Measurements from ENCODE around the gene MGAT5.
"Not testable (repeated sequence)": the region's sequence is repeated elsewhere in the genome, so short reads cannot be mapped to it uniquely, and the experiment has no call there.

The MGAT5 gene

DNA sequence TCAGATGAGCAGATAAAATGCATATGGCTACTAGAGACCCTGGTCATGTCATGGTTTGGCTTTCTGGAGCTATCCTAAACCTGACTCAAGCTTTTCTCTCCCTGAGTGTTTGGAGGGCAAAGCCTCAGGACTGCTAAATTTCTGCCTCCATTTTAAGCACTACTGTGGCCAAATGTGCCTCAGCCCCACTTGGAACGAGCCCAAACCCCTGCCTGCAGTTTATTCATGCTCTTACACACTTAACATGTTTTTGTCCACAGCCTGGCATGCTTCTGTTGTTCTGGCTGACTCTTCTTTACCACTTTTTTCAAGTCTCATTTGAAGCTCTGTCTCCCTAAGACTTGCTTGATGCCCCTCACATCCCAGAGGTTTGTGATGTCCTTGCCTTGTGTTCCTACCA is 24.7 kb downstream of the MGAT5 start:
- DNase-seq (ENCODE audit: low read depth in 2 of 2) = no peak

DNA sequence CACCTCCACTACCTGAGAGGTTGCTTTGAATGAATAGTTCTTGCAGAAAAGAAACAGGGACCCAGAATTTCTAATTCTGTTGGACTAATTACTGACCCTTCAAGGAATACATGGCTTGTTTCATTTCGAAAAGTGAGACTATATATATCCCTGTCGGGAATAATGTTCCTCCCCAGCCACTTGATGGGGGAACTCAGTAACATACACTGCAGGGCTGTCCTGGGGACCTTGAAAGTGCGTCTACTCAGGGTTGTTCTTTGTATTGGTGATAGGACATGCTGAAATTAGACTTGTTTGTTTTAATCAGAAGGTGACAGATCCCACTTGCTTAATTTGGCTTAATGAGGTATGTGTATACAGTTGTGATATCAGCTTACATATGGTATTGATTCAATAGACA is 25.5 kb downstream of the MGAT5 start:
- no peak for DNase-seq (ENCODE audit: low read depth in 2 of 2)

DNA sequence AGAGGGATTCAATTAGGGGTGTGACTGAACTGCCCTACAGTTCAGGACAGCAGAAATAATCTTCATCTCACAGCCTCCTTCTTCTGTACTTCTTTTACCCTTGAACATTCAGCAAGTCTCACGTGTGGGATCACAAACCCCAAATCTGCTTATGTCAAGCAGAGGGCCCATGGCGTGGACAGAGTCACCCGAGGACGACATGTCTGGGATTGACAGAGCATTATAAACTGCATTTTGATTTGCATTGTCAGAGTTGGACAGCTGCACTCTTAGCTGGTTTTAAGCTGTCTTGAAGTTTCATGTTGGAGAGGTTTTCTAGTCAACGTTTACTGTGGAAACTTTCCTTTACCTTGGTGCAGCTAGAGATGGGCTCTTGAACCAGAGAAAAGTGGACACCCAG is 26.4 kb downstream of the MGAT5 start:
- DNase-seq (ENCODE audit: low read depth in 2 of 2) = no peak

DNA sequence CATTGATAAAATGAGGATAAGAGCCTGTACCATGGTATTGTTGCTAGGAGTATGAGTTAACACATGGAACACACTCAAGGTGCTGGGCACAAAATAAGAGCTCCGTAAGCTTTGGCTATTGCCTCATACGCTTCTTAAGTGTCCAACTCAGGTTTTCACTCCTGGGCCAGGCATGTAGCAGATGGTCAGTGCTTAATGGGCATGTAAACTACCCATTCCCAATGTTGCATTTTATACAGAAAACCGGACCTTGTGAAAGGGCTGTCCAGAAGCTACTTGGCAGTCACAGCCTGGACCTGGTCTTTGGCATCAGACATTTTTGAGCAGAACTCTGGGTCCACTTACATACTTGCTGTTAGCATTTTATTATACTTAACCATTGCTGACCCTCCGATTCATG is 26.9 kb downstream of the MGAT5 start:
- DNase-seq (ENCODE audit: low read depth in 2 of 2) = no peak

DNA sequence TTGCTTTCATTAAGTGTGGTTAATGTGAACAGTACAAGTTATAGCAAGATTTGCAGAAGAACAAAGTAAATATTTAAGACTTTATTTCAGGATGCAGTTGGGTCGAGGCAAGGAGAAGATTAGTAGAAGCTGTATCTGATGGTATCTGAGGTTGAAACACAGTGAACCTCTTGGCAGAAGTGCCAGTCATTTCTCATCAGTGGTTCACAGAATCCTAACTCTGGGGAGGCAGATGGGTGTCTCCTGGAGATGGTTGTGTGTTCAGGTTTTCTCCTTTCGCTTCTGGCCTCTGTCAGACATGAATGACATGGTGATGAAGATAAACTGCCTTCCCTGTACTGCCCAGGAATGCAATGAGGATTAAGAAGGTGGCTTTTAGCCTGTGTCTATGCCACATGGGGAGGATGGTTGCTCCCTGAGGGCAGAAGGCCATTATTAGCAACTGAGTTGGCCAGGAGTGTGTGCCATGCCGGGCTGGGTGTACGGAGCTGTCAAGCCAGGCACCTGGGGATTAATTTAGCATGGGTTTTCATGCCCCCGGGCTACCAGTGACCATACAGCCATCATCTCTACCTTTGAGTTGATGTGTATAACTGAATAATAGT is 28.0 kb downstream of the MGAT5 start:
- DNase-seq (ENCODE audit: low read depth in 2 of 2) = no peak

DNA sequence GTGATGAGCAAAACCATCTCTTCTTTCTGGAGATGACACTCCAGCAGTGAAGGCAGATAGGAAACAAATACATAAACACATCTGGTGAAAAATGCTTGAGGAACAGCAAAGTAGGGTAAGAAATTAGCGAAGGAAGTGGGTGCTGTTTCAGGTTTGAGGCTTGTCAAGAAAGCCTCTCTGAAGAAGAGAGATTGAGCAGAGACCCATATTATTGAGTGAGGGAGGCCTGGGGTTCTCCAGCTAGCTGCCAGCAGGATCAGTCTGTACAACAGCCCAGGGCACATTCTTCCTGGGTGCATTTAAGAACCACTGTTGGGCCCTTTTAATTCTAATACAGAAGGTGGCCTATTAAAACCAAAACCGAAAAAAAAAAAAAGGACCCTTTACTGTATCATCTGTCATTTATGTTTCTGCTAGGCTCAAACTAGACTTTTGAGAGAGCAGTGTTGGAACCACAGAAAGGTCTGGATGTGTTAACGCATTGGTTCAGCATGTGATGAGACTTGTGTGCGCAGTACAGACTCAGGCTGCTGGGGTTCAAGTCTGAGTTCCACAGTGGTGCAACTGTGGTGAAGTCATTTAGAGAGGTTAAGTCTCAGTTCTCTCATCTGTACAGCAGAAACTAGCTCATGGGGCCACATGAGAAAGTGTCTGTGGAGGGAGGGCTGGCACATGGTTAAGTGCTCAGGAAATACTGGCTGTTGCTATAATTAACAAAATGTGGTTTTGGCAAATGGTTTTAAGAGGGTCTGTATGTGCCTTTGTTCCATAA is 28.9 kb downstream of the MGAT5 start:
- peak; percentile 33 to 41 for DNase-seq (ENCODE audit: low read depth in 2 of 2)

DNA sequence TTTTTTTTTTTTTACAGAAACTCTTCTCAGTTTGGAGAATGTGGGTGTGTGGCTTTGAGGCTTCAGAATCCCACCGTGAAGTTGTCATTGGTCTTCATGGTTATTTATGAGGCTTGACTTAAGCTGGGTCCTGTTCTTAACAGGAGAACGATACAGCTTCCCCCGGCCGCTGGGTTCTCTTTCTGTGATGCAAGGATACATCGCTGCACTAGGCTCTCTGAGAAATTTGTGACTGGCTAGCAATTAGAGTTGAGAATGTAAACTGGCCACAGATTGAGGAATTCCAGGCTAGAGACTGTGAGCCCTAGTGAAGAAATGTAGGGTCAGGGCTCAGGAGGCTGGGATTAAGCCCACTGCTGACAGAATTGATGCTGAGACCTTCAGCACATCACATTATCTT is 29.8 kb downstream of the MGAT5 start:
- DNase-seq (ENCODE audit: low read depth in 2 of 2) = no peak

DNA sequence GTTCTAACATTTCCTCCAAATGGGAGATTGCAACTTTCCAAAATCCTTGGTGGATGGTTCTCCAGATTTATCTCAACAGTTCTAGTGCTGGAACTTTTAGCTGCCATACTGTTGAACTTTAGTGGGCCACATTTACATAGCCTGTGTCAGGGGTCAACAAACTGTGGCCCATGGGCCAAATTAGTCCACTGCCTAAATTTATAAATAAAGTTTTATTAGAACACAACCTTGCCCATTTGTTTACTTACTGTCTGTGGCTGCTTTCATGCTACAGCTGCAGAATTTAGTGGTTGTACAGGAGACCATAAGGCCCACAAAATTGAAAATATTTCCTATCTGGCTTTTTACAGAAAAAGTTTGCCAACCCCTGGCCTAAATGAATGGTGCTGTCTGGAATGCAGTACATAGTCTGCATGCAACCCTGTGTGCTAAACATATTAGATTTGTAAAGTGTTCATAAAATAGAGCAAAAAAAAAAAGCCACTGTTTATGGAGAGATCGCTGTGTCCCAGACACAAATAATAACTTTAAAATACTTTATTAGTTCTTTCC is 30.3 kb downstream of the MGAT5 start:
- DNase-seq (ENCODE audit: low read depth in 2 of 2) = no peak

DNA sequence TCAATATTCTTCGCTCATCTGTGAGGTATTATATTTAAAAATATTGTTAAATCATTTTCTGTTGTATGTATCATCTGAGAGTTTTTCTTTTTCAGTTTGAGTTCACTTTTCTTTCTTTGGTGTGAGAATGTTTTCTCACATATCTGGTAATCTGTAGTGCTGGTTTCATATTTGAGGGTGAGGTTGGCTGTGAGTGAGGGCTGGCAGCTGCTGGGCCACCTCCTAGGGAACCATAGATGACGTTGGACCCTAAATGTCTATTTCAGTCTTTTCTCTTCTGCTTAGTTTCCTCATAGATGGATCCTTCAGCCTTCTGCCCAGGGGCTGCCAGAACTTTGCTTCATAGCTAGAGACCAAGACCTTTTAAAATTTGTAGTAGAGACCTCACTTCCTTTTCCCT is 33.5 kb downstream of the MGAT5 start:
- DNase-seq (ENCODE audit: low read depth in 2 of 2) = no peak

DNA sequence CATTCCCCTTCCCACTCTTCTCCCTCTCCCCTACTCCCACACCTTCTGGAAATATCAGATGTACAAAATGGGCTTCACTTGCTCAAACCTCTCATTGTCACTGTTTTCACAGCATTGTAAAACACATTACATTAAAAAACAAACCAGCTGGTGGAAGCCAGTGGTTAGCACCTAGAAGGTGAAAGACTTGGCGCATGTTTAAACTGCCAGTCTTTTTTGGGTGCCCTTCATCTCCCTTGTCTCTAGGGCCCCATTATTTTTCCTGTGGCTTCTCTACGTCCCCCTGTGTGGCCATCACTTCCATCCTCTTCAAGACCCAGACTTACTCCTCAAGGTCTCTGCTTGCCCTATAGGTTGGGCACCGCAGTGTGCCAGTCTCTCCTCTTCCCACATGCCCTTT is 34.9 kb downstream of the MGAT5 start:
- DNase-seq (ENCODE audit: low read depth in 2 of 2) = no peak

DNA sequence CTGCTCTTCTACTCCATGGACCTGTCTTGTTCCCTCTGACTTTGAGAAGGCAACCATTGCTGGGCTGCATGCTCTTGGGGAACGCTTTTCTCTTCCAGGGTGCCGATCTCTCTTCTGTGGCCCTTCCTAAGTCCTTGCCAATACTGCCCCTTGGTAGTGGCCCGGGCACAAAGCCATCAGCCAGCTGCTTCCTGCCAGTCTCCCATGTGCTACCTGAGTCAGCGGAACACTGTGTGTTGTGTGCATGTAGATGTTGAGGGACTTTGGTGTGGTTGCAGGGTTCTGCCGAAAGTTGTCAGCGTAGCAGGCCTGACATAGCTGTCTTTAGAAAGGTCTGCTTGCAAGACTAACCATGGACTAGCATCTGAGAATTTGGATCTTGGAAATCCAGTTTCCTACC is 35.4 kb downstream of the MGAT5 start:
- DNase-seq (ENCODE audit: low read depth in 2 of 2) = no peak

DNA sequence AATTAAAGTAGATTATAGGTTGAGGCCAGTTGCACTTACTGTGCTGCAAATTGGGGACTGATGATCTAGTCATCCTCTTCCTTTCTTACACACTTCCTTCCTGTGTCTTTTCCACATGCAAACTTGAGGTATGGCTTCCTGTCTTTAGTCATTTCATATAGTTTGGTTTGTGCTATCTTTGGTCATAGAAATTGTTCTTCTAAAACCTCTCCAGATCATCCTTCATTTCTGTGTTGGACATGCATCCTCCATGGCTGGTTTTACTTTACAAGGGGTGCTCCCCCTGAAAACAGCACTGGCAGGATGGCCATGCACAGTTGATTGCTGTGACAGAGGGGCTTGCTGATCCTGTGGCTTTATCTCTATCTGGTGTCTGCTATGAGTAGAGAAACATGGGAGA is 36.5 kb downstream of the MGAT5 start:
- no peak for DNase-seq (ENCODE audit: low read depth in 2 of 2)

DNA sequence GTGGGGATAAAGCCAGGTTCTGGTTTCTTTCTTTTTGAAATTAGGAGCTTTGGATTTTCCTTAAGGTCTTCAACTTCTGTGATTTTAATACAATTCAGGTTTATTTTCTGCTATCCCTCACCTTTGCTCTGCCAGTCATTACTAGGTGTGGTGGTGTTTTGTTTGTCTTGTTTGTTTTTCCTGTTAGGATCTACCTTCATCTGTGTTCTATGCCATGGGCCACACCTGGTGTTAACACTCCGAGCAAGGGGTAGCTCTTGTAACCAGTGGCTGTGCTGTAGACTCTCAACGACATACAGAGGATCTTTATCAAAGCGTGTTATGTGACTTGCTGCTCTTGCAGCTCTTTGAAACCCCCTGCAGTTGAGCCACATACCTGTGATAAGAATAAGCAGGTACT is 38.6 kb downstream of the MGAT5 start:
- no peak for DNase-seq (ENCODE audit: low read depth in 2 of 2)

DNA sequence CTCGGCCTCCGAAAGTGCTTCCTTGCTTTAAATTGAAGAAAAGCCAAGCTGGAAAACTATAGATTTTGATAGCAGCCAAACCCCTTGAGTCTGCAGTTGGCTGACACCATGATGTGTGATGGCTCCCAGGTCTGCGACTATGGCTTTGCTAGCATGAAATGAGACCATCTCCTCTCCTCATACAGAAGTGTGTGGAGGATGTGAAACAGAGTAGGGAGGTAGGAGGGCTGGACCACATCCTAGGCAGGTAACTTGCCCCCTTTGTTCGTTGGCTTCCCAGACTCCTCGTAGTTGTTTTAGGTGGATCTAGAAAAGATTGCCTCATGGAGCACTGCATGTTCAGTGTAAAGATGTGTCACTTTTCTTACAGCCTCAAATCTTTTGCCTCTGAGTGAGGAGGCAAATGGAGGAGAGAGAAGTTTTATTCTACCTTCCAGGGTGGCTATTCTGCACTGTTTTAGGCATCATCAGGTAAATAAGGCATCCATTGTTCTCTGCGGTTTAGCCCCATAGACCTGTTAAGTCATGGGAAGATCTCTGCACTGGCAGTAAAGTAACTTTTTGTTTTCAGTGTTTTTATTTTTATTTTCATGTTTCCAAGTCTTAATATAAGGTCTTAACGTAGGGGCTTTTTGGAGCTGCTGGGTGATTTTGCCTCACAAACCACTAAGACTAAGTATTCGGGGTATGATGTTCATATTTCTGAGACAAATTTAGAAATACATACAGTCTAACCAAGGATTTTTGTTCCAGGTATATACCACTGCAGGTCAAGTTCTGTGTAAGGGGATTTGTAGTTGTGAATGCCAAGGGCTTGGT is 40.1 kb downstream of the MGAT5 start:
- no peak for DNase-seq (ENCODE audit: low read depth in 2 of 2)

DNA sequence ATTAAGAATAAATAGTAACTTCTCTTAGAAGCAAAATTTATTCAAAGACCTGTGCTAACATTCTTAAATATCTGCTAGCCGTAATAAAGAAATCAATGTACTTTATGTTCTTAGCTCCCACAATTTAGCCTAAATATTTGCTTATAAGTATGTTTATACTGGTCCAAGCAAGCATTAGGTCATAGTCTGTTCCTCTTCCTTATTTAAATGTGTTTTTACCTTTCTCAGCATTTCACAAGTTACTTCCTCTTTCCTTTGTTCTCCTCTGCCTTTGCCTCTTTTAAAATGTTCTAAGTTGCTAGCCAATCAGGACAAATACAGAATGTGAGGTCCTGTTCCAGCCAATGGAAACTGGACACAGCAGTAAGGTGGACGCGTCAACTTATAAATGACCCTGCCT is 40.7 kb downstream of the MGAT5 start:
- DNase-seq (ENCODE audit: low read depth in 2 of 2) = not testable (repeated sequence)

DNA sequence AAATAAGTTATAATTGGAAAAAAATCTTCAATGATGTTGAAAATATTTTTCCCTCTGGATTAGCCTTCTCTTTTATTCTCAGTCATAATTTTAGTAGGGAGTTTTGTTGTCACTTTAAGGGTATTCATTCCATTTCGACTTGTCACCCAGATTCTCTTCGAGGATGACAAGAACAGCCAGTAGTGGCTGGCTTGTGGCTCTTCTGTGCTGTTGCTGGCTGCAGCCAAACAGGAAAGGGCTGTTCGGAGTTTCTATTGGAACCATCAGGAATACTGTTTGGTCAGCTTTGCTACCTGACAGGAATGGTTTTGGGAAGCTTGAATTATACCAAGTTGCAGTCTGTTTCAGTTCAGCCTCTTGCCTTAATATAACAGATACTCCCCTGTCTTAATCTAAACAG is 41.6 kb downstream of the MGAT5 start:
- DNase-seq (ENCODE audit: low read depth in 2 of 2) = no peak

DNA sequence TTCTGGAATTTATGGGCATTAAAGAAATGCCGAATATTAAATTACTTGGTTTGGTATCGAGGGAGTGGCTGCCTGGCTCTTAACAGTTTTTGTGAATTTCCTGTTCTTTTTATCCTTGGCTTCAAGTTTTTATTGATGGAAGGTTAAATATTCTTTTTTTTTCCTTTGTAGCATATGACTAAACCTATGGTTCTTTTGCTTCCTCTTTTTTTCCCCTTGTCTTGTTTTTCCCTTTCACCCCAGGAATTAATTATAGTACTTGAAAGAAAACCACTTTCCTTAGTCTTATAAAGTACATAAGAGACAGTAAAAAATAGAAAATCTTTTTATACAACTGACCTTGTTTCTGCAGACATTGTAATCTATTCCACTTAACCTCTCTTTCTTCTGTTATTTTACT is 42.4 kb downstream of the MGAT5 start:
- DNase-seq (ENCODE audit: low read depth in 2 of 2) = no peak

DNA sequence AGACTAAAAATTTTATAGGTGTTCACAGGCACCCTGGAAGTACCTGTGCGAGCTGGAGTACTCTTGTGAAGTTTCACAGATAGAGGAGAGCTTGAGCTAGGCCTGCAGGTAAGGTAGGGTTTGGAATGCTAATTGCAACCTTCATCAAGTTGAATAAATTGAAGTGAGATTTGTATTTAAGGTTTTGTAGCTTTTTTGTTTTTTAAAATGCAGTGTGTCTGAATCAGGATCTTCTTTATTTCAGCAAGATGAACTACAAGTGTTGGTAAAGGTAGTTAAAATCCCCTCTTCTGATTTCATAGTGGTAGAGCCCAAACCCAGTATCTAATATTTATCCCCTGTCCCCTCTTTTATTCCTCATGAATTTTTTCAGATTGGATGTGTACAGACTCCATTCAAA is 45.5 kb downstream of the MGAT5 start:
- no peak for DNase-seq (ENCODE audit: low read depth in 2 of 2)

DNA sequence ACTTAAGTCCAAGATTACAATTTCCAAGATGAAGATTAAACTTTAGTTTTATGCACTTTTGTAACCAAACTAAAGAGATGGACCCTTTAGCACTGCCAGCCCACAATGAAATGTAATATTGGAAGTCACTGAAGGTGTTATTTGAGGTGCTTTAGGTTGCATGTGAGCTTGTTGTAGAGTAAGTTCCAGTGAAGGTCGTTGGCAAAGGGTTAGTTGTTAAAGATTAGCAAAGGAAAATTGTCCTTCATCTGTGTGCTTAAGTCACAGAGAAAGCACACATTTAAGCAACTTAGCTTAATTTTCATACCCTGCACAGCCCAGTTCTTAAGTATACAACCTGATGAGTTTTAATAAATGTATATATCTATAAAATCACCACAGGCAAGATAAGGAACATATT is 46.7 kb downstream of the MGAT5 start:
- no peak for DNase-seq (ENCODE audit: low read depth in 2 of 2)

DNA sequence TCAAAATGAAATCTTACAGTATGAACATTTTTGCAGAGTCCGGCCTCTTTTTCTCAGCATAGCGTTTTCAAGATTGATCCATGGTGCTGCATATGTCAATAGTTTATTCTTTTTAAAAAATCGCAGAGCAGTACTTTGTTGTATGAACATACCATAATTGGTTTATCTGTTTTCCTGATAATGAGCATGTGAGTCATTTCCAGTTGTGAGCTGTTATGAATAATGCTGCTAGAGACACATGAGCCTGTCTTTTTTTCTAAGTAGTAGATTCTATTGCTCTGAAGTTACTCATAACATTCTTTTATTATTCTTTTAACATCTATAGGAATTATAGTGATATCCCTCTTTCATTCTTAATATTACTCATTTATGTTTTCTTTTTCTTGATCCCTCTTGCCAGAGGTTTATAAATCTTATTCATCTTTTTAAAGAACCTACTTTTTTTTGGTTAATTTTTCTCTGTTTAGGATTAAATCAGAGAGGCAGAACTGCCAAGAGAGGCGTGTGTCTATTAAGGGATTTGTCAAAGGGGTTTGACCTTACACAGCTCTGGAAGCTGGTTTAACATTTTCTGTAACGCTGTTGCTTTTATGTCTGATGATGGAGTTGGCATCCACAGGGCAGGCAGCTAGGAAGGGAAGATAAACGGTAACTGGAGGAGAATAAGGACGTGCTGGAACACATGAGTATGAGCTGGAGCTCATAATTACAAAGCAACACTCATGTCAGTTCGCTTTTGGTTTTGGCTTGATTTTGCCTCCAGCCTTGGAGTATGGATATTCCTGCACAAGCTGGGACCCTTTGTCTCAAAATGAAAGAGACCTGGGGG is 47.4 kb downstream of the MGAT5 start:
- DNase-seq (ENCODE audit: low read depth in 2 of 2) = no peak

DNA sequence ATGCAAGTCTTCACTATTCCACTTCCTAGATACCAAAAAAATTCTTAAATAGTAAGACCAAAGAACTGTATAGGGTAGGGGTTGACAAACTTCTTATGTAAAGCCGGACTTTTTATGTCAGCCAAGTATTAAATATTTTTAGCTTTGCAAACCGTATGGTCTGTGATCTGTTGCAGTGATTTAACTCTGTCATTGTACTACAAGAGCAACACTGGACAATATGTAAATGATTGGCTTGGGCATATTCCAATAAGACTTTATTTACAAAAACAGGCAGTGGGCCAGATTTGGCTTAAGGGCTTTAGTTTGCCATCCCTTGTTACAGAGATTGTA is 48.0 kb downstream of the MGAT5 start:
- DNase-seq (ENCODE audit: low read depth in 2 of 2) = no peak

All from stimulated activated CD8-positive, alpha-beta memory T cell treated with anti-CD3 and anti-CD28 coated beads, Interleukin-15, amount 100 ng/mL, for 48 hours (primary cell).